K562 (cell line): ENCODE data around the gene PHLDB1. TPM values are rescaled to one million over a fixed set of nuclear protein-coding genes. Genes with fewer than 3 reads are reported as not detected.

Experiments used
- ARID1B ChIP-seq: fragments of 450-650 bp; IDR thresholded peaks from 2 replicates; pipeline ENCODE4 v1.6.1; 2016; ENCODE audit warnings: antibody characterized with exemption, mild to moderate bottlenecking, inconsistent platforms
- ARID3A ChIP-seq: IDR thresholded peaks from 2 replicates; pipeline ENCODE4 v1.6.1; 2012; ENCODE audit warnings: low read depth, low read length, improper control_type of control experiment, borderline replicate concordance
- CBX3 ChIP-seq, 2 experiments: IDR thresholded peaks; 1 replicate in 1 of 2; 2 replicates in 1 of 2; pipeline ENCODE4 v1.6.1; 2012; ENCODE audit warnings: inconsistent platforms in 2 of 2, low read length in 2 of 2, borderline replicate concordance in 1 of 2, control low read depth in 1 of 2
- CEBPB ChIP-seq: fragments of 450-650 bp; IDR thresholded peaks from 2 replicates; pipeline ENCODE4 v1.6.1; 2016; ENCODE audit warnings: missing genetic modification characterization, missing compliant biosample characterization
- CTBP1 ChIP-seq: fragments of 450-650 bp; IDR thresholded peaks from 2 replicates; pipeline ENCODE4 v1.6.1; 2016; ENCODE audit warnings: borderline replicate concordance
- ELF1 ChIP-seq: fragments of 200-800 bp; sonication (Bioruptor generic); IDR thresholded peaks from 2 replicates; pipeline ENCODE4 v1.6.1; 2016; ENCODE audit warnings: missing genetic modification characterization, missing compliant biosample characterization
- GTF3C2 ChIP-seq: IDR thresholded peaks from 3 replicates; pipeline ENCODE4 v1.6.1; 2011; ENCODE audit warnings: borderline replicate concordance, mild to moderate bottlenecking, moderate library complexity; ENCODE audit not compliant: insufficient read length; ENCODE audit errors: extremely low read depth
- HBP1 ChIP-seq: fragments of 450-650 bp; formaldehyde crosslinking; IDR thresholded peaks from 2 replicates; pipeline ENCODE4 v1.4.0; 2022; ENCODE audit warnings: missing genetic modification characterization
- HOMEZ ChIP-seq: fragments of 250-450 bp; sonication (Bioruptor Pico); IDR thresholded peaks from 2 replicates; pipeline ENCODE4 v1.4.0; 2020; ENCODE audit warnings: mild to moderate bottlenecking, moderate library complexity
- KLF6 ChIP-seq: fragments of 250-450 bp; sonication (Bioruptor Pico); IDR thresholded peaks from 2 replicates; pipeline ENCODE4 v1.4.0; 2020; ENCODE audit warnings: mild to moderate bottlenecking, moderate library complexity, borderline replicate concordance
- NFIC ChIP-seq: fragments of 450-650 bp; IDR thresholded peaks from 2 replicates; pipeline ENCODE4 v1.6.1; 2017; ENCODE audit warnings: mild to moderate bottlenecking, inconsistent platforms
- PHF21A ChIP-seq: fragments of 450-650 bp; IDR thresholded peaks from 2 replicates; pipeline ENCODE4 v1.6.1; 2017; ENCODE audit warnings: low read depth, borderline replicate concordance
- POLR2A ChIP-seq: fragments of 450-650 bp; conservative IDR thresholded peaks from 2 replicates; pipeline ENCODE4 v1.6.1; 2016
- POLR2AphosphoS2 ChIP-seq: IDR thresholded peaks from 2 replicates; pipeline ENCODE4 v1.6.1; 2012; ENCODE audit warnings: low read length, improper control_type of control experiment
- POLR2AphosphoS5 ChIP-seq: IDR thresholded peaks from 2 replicates; pipeline ENCODE4 v1.6.1; 2011; ENCODE audit warnings: mild to moderate bottlenecking, low read depth, low read length, moderate library complexity; ENCODE audit not compliant: control insufficient read depth, insufficient read depth
- SAFB2 ChIP-seq: fragments of 200-400 bp; formaldehyde crosslinking; IDR thresholded peaks from 2 replicates; pipeline ENCODE4 v1.6.1; 2018; ENCODE audit warnings: borderline replicate concordance, low read length, low read depth, moderate library complexity; ENCODE audit not compliant: severe bottlenecking
- TFAP4 ChIP-seq: sonication (generic); formaldehyde crosslinking; IDR thresholded peaks from 2 replicates; pipeline ENCODE4 v1.8.0; 2022; ENCODE audit warnings: missing genetic modification reagents, mild to moderate bottlenecking, moderate library complexity, borderline replicate concordance
- TRIM24 ChIP-seq, 2 experiments: fragments of 450-650 bp; IDR thresholded peaks; 2 replicates each; pipeline ENCODE4 v1.6.1; 2016
- ZNF384 ChIP-seq: IDR thresholded peaks from 2 replicates; pipeline ENCODE4 v1.6.1; 2012; ENCODE audit warnings: low read depth, low read length, improper control_type of control experiment
- polyA plus RNA-seq, 8 experiments: library from polyadenylated mRNA; depleted of rRNA in 4 of 8; stranded (reverse) in 5 of 8; unstranded in 3 of 8; fragments of >200 nt; fragmentation: Nextera tagmentation in 2 of 8; fragmentation: Illumina TruSeq in 1 of 8; extraction: Ambion mirVana in 2 of 8; extraction: Trizol in 1 of 8; gene quantifications; 2 replicates each; pipeline versions ENCODE4 v1.2.1 to v1.2.3, GENCODE V29; 2011 to 2014; ENCODE audit warnings: inconsistent platforms in 1 of 8, missing spikeins in 1 of 8
- total RNA-seq, 7 experiments: library from RNA; depleted of rRNA in 6 of 7; stranded (reverse); fragments of >200 nt in 6 of 7; fragmentation: Illumina TruSeq in 2 of 7; extraction: Trizol in 2 of 7; gene quantifications; 2 replicates each; pipeline versions ENCODE4 v1.2.1 to v1.2.3, GENCODE V29; 2011 to 2021; ENCODE audit warnings: low replicate concordance in 1 of 7

The PHLDB1 gene
- total and polyA plus RNA-seq, 9 of the 15 experiments (the other 6 are each of a cell fraction or from before 2014, with no cell fraction given) = 2.0 to 28.7 (median 16.2) TPM

- no peak for TF ChIP-seq GTF3C2
- TF ChIP-seq ARID3A = no peak
- peak in 1 of 2 experiments; percentile 48; a peak in 1 of 3 replicates for TF ChIP-seq CBX3 (IDR thresholded peaks at IDR 0.05; ENCODE audit: borderline replicate concordance in 1 of 2, low read length in 2 of 2)
- TF ChIP-seq ELF1 (tag) = no peak
- peak; percentile 50 to 52; a peak in 1 of 4 replicates for TF ChIP-seq TRIM24 (IDR thresholded peaks at IDR 0.05)
- no peak for TF ChIP-seq POLR2A
- TF ChIP-seq KLF6 (CRISPR knock-in tag) = no peak
- TF ChIP-seq ARID1B = peak; percentile 36; the same call in 1 of the 2 replicates
- no peak for TF ChIP-seq POLR2AphosphoS2
- peak; percentile 37; the same call in 1 of the 2 replicates for TF ChIP-seq POLR2AphosphoS5
- 0 out of 2 replicates have a peak, but pooled peaks have one; percentile 39 for TF ChIP-seq NFIC
- no peak for TF ChIP-seq HOMEZ (CRISPR knock-in tag)
- 0 out of 2 replicates have a peak, but pooled peaks have one; percentile 10 for TF ChIP-seq PHF21A
- TF ChIP-seq ZNF384 = 0 out of 2 replicates have a peak, but pooled peaks have one; percentile 14
- peak; percentile 96 for TF ChIP-seq TFAP4 (CRISPR knock-in tag)
- peak; percentile 97 for TF ChIP-seq CEBPB (tag)
- peak; percentile 25; the same call in 1 of the 2 replicates for TF ChIP-seq CTBP1
- no peak for TF ChIP-seq SAFB2
- TF ChIP-seq HBP1 (CRISPR knock-in tag) = no peak
These were observed 2.1 kb upstream of the PHLDB1 start (continued) for GRCh38 chr11:118605116-118605867.
